GM12875 (cell line): ENCODE measurements around the gene NUDT22.

Experiments used
- H3K4me3 ChIP-seq: one replicate; pipeline ENCODE4 v1.5.1; 2011; ENCODE audit warnings: low read depth, low read length, control low read depth
- CTCF ChIP-seq: IDR thresholded peaks from 2 replicates; pipeline ENCODE4 v1.5.1; 2011; ENCODE audit warnings: low read depth, mild to moderate bottlenecking, control low read depth, inconsistent platforms, low read length, moderate library complexity, borderline replicate concordance; ENCODE audit not compliant: insufficient read depth

NUDT22 gene

GRCh38 chr11:64248578-64248977 is 22.5 kb downstream of the NUDT22 start:
- TF ChIP-seq CTCF: no peak
- no peak overlapping the region for H3K4me3 ChIP-seq

- H3K4me3 ChIP-seq: no peak overlapping the region
- TF ChIP-seq CTCF: no peak
These were observed 23.0 kb downstream of the NUDT22 start for GRCh38 chr11:64249038-64249437.

- no peak for TF ChIP-seq CTCF
- no peak overlapping the region for H3K4me3 ChIP-seq
These were observed 23.7 kb downstream of the NUDT22 start for GRCh38 chr11:64249563-64250414.

GRCh38 chr11:64250415-64251015 is 24.4 kb downstream of the NUDT22 start:
- no peak for TF ChIP-seq CTCF
- peak overlapping the region; percentile 42 for H3K4me3 ChIP-seq

- TF ChIP-seq CTCF: peak; percentile 79
- H3K4me3 ChIP-seq: peak within 1 kb of the TSS; percentile 77
These were observed 25.1 kb downstream of the NUDT22 start, which contains the start of gene PLCB3 for GRCh38 chr11:64251016-64251752. Gene PLCB3 (plus strand): TSS chr11:64251530. CDS start chr11:64251650, 120 bp downstream.

- TF ChIP-seq CTCF: no peak
- H3K4me3 ChIP-seq: peak overlapping the region; percentile 77
These were observed 25.6 kb downstream of the NUDT22 start for GRCh38 chr11:64251753-64252002.
